Gastrocnemius medialis (tissue), 4 donors: ENCODE measurements around the gene TMEM132D.

Source experiments
- POLR2A ChIP-seq, 2 donors: fragments of 450-650 bp; IDR thresholded peaks; one replicate each; pipeline ENCODE4 v1.6.1; 2017; ENCODE audit warnings: antibody characterized with exemption in 2 of 2, mild to moderate bottlenecking in 2 of 2, moderate library complexity in 2 of 2
- TF ChIP-seq, protein P1 (sequence below), 5 experiments: fragments of 450-650 bp in 3 of 5; fragments of 200-600 bp in 2 of 5; sonication (generic) in 2 of 5; IDR thresholded peaks in 4 of 5; conservative IDR thresholded peaks in 1 of 5; 1 replicate in 4 of 5; 2 replicates in 1 of 5; pipeline ENCODE4 v1.5.1; 2016 to 2019; ENCODE audit warnings: antibody characterized with exemption in 5 of 5, mild to moderate bottlenecking in 3 of 5, moderate library complexity in 3 of 5

DNA sequence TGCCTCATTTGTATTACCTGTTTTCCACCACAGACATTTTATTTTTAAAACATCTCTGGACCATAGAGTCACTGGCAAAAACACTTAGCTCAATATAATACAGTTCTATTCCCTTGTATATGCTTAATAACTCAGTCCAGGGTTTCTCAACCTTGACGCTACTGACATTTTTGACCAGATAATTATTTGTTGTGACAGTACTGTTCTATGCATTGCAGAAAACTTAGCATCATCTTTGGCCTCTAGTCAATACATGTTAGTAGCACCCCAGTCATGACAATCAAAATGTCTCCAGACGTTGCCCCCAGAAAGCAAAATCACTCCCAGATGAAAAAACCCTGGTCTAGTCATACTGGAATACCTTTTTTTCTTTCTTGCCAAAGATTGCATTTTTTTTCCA lies 174.7 kb downstream of the TMEM132D start:
- TF ChIP-seq POLR2A (IDR thresholded peaks at IDR 0.05), result no peak
- TF ChIP-seq, protein P1, sequence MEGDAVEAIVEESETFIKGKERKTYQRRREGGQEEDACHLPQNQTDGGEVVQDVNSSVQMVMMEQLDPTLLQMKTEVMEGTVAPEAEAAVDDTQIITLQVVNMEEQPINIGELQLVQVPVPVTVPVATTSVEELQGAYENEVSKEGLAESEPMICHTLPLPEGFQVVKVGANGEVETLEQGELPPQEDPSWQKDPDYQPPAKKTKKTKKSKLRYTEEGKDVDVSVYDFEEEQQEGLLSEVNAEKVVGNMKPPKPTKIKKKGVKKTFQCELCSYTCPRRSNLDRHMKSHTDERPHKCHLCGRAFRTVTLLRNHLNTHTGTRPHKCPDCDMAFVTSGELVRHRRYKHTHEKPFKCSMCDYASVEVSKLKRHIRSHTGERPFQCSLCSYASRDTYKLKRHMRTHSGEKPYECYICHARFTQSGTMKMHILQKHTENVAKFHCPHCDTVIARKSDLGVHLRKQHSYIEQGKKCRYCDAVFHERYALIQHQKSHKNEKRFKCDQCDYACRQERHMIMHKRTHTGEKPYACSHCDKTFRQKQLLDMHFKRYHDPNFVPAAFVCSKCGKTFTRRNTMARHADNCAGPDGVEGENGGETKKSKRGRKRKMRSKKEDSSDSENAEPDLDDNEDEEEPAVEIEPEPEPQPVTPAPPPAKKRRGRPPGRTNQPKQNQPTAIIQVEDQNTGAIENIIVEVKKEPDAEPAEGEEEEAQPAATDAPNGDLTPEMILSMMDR (IDR thresholded peaks at IDR 0.05 in 4 of 5, conservative IDR thresholded peaks at IDR 0.05 in 1 of 5), result no peak
